Fibroblast of mammary gland (primary cell): Measurements from ENCODE around the gene TEAD2.

Experiments used
- DNase-seq: peaks from one replicate; pipeline ENCODE4 v3.0.0-alpha.2; 2010; ENCODE audit warnings: low read depth
- H3K4me3 ChIP-seq: 2 replicates; pipeline ENCODE4 v1.5.1; 2011; ENCODE audit warnings: low read depth, mild to moderate bottlenecking, low read length, moderate library complexity; ENCODE audit not compliant: control insufficient read depth
- CTCF ChIP-seq: conservative IDR thresholded peaks from 2 replicates; pipeline ENCODE4 v1.5.1; 2011; ENCODE audit warnings: low read depth, low read length, inconsistent platforms; ENCODE audit not compliant: control insufficient read depth, insufficient read depth

TEAD2 gene

GRCh38 chr19:49403404-49404187, 41.4 kb upstream of the TEAD2 start:
- TF ChIP-seq CTCF, result no peak

GRCh38 chr19:49400029-49400428, 37.8 kb upstream of the TEAD2 start:
- no peak overlapping the region for H3K4me3 ChIP-seq
- DNase-seq, result peak; percentile 9
- no peak for TF ChIP-seq CTCF

More at GRCh38 chr19:49403404-49404187, 41.4 kb upstream of the TEAD2 start:
- no peak overlapping the region for H3K4me3 ChIP-seq
- no peak for DNase-seq

GRCh38 chr19:49398931-49399330, 36.7 kb upstream of the TEAD2 start:
- H3K4me3 ChIP-seq, result no peak overlapping the region
- TF ChIP-seq CTCF, result no peak
- DNase-seq, result no peak

GRCh38 chr19:49398001-49398615, 35.9 kb upstream of the TEAD2 start:
- no peak for TF ChIP-seq CTCF
- DNase-seq, result no peak
- no peak overlapping the region for H3K4me3 ChIP-seq

GRCh38 chr19:49396738-49397505, 34.7 kb upstream of the TEAD2 start:
- TF ChIP-seq CTCF, result no peak
- no peak overlapping the region for H3K4me3 ChIP-seq
- no peak for DNase-seq

- H3K4me3 ChIP-seq, result no peak overlapping the region
- TF ChIP-seq CTCF, result no peak
- no peak for DNase-seq
These were observed 33.6 kb upstream of the TEAD2 start for GRCh38 chr19:49395581-49396407.
